GM12801 (cell line): ENCODE data around the gene COQ10B.

Experiments
- CTCF ChIP-seq: IDR thresholded peaks from one replicate; pipeline ENCODE4 v1.5.1; 2011; ENCODE audit warnings: control low read depth; ENCODE audit not compliant: insufficient read length; ENCODE audit errors: extremely low read depth

The COQ10B gene

GRCh38 chr2:197499594-197500502 lies 46.5 kb downstream of the COQ10B start, which contains the start of the genes HSPD1 and HSPE1:
HSPD1 (minus strand) TSS chr2:197499840; CDS start chr2:197498848, 992 bp downstream.
HSPE1 (plus strand) TSS chr2:197500379; CDS start chr2:197500437, 58 bp downstream.
- TF ChIP-seq CTCF: no peak

- no peak for TF ChIP-seq CTCF
These were observed 47.3 kb downstream of the COQ10B start for GRCh38 chr2:197500503-197501131.

GRCh38 chr2:197502201-197502600 lies 48.8 kb downstream of the COQ10B start:
- no peak for TF ChIP-seq CTCF

- TF ChIP-seq CTCF: no peak
These were observed 49.3 kb downstream of the COQ10B start for GRCh38 chr2:197502685-197503084.

GRCh38 chr2:197504000-197504399 lies 50.6 kb downstream of the COQ10B start:
- TF ChIP-seq CTCF: no peak

DNA sequence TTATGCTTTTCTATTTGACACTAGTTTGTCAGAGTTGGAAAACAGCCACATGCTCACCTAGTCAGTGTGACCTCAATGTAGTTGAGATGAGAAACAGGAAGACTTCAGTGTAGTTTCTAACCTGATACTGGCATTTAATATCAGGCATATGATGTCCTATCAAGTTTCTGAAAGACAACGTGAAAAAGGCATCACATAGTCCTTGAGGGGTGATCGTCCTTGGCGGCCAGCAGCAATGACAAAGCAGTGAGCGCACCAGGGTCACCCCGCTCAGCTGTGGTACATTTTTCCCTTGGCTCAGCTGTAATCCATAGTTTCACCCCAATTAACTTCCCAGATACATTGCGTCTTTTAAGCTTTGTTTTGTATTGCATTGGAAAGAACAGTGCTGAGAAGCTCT lies 51.2 kb downstream of the COQ10B start:
- TF ChIP-seq CTCF: no peak

DNA sequence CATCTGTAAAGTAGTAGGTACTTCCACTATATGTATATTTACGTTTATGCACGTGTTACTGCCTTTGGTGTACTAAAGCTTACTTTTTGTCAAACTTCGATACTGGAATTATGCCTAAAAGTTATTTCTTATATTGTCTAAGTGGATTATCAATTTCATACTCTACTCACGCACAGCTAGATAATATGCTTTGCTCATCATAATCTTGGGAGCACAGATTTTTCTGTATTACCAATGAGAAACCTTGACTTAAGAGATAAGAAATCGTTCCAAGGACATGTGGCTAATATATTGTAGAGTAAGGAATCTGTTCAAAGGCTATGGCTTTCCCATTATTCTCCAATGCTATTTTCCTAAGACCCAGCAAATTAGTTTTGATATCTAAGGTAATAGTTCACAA lies 53.3 kb downstream of the COQ10B start:
- no peak for TF ChIP-seq CTCF
